Measurements from ENCODE around the gene GARIN5B.
"Not testable (repeated sequence)": the region's sequence is repeated elsewhere in the genome, so short reads cannot be mapped to it uniquely, and the experiment has no call there.

Gene GARIN5B

DNA sequence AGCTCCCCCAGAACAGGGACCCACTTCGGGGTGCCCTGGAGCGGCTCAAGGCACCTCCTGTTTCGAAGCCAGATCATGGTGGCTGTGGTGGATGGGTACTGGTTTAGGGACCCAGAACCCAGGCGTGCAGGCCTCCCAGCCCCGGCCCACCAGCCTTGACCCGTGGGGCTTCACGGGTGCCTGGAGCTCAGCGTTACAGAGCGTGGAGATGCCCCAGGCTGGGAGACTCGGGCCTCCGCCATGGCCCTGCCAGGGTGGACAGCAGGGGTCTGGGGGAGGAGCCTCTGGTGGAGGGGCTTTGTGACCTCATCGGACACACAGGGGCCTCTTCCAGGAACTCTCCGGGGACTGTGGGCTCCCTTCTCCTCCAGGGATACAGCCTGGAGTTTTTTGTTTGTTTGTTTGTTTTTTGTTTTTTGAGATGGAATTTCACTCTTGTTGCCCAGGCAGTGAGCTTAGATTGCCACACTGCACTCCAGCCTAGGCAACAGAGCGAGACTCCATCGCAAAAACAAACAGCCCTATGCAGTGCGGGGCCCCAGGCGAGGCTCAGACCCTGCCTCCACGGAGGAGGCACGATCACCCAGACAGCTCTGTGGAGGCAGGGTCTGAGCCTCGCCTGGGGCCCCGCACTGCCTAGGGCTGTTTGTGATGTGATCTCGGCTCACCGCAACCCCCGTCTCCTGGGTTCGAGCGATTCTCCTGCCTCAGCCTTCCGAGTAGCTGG, at the start of gene GARIN5B:
GARIN5B (minus strand) TSS at position 271 of the 727 bp plus-strand sequence; CDS start at position 77, 194 bp downstream.
- no peak for DNase-seq (ENCODE audit: low spot score)

DNA sequence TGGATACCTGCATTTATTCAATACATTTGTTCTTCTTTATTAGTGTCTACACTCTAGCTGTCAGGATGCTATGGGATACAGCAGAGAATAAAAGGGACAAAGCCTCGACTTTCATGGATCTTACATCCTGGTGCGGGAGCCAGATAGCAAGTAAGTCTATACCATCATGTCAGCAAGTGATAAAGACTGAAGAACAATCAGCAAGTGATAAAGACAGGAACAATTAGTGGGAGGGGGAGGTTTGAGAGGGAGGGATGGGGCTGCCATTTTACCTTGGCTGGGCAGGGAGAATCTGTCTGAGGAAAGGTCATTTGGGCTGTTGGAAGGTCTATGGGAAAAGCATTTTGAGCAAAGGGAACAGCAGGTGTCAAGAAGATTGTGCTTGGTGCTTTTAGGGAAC, 47.1 kb upstream of the GARIN5B start:
- DNase-seq (ENCODE audit: low spot score) = no peak

DNA sequence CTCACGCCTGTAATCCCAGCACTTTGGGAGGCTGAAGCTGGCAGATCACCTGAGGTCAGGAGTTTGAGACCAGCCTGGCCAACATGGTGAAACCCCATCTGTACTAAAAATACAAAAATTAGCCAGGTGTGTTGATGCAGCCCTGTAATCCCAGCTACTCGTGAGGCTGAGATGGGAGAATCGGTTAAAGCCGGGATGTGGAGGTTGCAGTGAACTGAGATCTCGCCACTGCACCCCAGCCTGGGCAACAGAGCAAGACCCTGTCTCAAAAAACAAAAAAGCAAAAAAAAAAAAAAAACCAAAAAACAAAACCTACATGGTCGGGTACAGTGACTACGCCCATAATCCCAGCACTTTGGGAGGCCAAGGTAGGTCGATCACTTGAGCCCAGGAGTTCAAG, 46.1 kb upstream of the GARIN5B start:
- DNase-seq (ENCODE audit: low spot score) = not testable (repeated sequence)

DNA sequence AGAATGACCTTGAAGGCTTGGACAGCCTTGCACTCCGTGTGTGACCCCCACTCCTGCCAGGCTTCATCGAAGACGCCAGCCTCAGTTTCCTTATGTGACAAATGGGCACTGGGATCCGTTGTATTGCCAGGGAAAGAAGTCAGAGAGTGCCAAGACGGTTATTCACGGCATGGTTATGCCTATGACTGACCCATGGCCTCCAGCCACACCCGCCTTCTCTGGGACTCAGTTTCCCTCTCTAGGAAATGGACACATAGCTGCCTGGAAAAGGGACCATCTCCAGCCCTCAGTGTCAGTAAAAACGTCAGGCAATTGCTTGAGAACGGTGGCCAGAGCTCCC, 45.4 kb upstream of the GARIN5B start:
- DNase-seq (ENCODE audit: low spot score) = no peak

DNA sequence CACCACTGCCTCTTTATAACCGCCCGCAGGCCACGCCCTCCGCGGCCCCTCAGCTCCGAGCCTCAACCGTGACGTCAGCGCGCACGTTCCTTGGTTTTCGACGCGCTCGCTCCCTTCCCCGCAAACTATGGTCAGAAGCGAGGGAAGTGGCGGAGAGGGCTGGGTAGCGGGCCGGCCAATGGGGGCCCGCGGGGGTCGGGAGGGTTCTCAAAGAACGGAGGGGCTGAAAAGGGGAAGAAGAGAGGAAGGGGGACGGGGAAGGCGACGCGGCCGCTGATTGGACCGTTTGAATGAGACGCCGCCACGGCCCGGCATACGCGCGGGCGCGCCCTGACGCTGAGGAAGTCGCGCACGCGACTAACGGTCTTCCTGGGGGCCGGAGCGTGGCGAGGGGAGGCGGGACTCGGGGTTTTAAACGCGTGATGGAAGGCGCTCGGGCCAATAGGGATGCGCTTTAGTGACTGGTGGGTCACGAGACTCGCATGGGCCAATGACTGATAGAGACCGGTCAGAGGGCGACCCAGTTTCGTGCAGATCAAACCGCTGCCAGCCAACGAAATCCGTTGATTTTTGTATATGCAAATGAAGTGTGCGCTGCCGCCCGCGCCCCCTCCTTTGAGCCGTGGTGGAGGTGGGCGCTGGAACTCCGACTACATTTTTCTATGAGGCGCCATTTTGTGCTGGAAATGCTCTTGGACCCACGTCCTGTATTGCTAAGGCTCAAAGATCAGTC, 44.9 kb upstream of the GARIN5B start:
- DNase-seq (ENCODE audit: low spot score) = peak; percentile 98

DNA sequence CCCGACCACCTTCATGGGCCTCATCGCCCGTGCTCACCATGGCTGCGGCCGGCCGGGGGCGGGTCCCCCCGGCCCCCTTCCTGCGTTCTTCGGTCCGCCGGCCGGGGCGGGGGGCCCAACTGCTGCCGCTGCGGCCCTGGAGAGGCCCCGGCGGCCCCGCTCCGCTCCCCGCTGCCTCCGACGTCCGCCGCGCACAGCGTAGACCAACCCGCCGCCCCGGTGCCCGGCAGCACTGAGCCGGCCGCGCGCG, 44.4 kb upstream of the GARIN5B start, which contains the start of gene UBE2S:
UBE2S (minus strand) TSS at position 239 of the 250 bp plus-strand sequence; CDS start at position 40, 199 bp downstream.
- DNase-seq (ENCODE audit: low spot score) = not testable (repeated sequence)

DNA sequence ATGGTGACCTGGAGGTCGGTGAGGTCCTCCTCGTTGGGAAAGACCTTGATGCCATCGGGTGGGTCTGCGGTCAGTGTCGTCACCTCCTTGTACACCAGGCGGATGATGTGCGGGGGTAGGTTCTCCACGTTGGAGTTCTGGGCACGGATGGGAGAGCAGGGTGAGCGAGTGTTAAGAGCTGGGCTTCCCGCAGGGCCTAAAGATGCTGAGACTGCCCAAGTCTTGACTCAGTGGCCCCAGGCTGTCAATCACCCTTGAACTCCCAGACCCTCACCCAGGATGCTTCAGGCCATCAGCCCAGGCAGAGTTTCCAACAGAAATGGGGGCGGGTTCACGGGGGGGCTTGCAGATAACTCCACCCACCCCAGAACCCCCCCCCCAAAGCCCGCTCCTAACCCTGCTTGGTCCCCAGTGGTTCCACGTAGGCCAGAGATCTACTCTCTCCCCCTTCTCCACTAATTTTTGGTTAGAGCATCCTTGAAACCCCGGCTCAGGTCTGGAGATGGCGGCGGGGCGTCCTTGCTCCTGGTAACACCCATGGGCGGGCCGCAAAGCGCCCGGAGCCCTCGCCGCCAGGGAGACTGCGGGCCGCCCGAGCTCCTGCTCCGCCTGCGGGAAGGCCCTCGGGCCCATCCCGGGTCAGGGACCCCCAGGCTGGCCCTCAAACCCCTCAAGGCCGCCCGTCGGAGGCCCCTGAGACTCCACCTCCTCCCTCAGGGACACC, 43.9 kb upstream of the GARIN5B start:
- DNase-seq (ENCODE audit: low spot score) = no peak

DNA sequence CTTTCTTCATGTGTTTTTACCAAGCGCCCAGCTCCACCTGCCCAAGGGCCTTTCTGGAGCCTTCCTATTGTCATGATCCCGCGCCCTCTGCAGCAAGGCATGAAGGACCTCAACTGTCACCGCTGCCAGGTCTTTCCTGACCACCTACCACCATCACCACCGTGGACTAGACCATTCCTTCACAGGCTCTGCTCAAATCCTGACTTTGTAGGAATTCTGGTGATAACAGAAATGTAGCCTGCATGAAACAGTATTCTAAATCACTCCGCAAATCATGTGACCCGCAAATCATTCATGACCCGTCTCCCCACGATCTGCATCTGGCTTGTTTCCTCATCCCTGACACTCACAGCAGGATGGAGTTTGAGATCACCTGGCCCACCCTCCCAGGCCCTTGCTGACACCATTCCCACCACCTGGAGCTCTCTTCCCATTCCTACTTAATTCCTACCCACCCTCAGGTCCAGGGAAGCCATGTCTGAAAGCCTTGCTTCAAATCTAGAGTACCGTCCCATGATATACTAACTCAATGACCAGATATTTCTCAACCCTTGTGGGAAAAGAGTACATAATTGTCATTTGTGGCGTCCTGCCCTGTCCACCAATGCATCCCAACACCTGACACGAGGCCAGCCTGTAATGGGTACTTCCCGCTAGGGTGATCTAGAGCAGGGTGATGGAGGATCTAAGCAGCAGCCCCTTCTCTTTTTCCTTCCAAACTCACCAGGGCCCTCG, 43.2 kb upstream of the GARIN5B start:
- DNase-seq (ENCODE audit: low spot score) = no peak

DNA sequence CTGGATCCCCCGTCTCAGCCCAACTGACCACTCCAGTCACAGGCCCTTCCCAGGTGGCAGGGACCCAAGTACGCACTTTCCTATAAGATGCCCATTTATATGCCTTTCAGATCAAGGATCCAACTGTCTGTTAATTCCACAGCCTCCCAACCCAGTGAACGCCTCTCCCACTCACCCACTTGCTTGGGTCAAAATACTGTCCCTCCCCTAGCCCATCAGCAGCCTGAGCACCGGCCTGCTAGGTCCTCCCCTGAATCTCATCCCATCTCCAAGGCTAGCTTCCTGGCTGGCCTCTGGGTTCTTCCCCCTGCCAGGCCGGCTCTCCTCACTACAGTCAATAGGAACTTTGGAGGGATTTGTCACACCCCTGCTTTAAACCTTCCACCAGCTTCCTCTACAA, 42.6 kb upstream of the GARIN5B start:
- DNase-seq (ENCODE audit: low spot score) = no peak

DNA sequence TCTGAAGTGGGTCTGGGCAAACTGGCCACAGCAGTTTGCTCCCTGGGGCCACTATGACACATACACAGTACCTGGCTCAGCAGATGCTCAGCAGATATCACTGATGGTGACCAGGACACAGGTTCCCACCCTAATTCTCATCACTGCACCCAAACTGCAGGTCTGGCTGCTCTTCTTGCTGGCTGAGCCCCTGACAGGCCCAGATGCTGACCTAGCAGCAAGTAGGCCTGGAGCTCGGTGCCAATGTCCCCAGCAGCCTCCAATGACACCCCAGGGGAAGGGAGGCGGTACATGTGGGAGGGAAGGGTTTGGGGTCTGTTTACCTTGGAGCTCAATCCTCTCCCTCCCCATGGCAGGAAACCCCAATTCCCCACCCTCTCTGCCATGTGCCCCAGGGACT, 39.4 kb upstream of the GARIN5B start:
- DNase-seq (ENCODE audit: low spot score) = no peak

DNA sequence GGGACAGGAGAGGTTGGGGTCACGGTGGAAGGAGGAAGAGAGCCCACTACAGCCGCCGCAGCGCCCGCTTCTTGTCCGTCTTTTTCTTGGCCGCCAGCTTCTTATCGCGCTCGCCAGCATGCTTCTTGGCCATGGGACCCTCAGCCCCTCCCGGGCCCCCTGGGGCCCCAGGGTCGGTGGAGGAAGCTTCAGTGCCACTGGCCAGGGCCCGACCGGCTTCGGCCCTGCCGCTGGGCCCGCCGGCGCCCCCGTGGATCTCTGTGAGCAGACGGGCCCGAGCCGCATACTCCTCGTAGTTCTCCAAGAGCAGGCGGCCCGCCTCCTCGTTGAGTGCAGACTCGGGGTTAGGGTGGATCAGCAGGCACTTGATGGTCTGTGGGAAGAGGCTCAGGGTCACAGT, 38.3 kb upstream of the GARIN5B start:
- DNase-seq (ENCODE audit: low spot score) = not testable (repeated sequence)

DNA sequence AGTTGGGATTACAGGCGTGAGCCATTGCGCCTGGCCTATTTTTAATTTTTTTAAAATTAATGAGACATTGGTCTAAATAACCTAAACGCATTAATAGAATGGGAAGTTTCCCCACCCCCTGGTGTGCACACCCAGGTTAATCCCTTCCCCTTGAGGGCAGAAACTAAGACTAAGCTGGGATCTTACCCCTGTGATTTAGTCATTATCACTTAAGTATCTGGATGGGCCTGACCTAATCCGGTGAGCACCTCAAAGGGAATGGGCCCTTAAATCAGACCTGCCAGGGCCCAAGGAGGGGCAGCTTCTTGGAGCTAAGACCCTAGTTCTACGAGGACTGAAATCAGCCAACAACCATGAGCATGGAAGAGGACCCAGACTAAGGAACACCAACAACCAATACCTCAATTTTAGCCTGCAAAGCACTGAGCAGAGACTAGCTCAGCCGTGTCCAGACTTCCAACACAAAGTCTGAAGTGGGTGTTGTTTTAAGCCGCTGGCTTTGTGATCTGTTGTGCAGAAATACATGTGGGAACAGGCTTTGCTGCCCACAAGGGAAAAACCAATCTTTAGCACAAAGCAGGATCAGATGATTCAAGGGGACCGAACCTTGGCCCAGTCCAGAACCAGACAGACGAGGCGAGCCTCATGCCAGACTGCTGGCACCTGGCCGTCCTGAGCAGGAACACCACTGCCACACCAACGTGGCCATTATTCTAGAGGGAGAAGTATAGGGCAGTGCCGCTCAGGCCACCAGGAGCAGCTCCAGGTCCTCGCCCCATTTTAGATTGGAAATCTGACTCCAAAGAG, 37.4 kb upstream of the GARIN5B start:
- no peak for DNase-seq (ENCODE audit: low spot score)

DNA sequence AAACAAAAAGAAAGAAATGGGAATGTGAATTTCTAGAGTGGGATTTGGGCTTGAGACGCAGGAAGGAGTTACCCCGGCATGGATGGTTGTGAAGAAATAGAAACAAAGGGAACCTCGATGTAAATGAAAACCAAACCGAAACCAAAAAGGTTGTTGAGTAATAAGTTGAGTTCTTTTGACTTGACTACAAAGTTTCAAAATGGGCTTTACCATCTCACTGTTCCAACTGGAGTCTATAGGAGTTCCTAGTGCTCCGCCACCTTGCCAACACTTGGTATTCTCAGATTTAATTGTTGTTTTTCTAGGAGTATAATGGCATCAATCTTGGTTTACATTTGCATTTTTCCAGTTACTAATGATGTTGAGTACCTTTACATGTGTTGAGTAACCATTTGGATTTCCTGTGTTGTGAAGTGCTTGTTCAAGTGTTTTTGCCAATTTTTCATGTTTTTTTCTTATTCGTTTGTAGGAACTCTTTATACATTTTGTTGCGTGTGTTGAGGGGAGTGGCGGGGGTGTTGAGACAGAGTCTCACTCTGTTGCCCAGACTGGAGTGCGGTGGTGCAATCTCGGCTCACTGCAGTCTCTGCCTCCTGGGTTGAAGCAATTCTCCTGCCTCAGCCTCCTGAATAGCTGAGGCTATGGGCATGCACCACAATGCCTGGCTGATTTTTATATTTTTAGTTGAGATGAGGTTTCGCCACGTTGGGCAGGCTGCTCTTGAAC, 35.3 kb upstream of the GARIN5B start:
- no peak for DNase-seq (ENCODE audit: low spot score)

DNA sequence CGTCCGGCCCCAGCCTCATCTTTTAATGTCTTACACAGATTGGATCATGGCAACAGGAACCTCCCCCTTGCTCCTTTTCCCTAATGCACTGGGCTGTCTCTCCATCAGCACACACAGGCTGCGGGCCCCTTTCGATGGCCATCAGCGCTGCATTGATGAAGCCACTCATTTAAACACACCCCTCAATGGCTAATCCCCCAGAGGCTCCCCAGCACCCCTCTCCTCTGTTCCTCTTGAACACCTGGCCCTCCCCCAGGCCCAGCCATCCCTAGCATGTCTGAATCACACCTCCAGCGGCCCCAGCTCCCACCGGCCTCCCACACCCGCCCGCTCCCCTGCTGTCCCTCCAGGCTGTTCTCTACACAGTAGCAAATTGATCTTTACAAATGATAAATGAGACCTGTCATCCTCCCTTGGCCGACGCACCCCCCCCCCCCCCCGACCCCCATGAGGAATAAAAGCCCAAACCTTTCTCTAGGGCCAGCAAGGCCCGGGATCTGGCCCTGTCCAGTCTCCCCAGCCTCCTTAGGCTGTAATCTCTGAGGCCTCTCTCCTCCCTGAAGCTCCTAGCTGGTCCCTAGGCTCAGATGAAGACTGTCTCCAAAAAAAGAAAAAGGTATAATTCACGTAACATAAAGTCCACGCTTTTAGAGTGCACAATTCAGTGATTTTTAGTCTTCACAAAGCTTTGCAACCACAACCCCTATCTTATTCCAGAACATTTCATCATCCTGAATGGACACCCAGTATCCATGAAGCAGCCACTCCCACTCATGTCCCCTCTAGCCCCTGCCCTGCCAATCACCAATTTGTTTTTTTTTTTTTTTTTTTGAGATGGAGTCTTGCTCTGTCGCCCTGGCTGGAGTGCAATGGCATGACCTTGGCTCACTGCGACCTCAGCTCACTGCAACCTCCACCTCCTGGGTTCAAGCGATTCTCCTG, 30.0 kb upstream of the GARIN5B start:
- no peak for DNase-seq (ENCODE audit: low spot score)

DNA sequence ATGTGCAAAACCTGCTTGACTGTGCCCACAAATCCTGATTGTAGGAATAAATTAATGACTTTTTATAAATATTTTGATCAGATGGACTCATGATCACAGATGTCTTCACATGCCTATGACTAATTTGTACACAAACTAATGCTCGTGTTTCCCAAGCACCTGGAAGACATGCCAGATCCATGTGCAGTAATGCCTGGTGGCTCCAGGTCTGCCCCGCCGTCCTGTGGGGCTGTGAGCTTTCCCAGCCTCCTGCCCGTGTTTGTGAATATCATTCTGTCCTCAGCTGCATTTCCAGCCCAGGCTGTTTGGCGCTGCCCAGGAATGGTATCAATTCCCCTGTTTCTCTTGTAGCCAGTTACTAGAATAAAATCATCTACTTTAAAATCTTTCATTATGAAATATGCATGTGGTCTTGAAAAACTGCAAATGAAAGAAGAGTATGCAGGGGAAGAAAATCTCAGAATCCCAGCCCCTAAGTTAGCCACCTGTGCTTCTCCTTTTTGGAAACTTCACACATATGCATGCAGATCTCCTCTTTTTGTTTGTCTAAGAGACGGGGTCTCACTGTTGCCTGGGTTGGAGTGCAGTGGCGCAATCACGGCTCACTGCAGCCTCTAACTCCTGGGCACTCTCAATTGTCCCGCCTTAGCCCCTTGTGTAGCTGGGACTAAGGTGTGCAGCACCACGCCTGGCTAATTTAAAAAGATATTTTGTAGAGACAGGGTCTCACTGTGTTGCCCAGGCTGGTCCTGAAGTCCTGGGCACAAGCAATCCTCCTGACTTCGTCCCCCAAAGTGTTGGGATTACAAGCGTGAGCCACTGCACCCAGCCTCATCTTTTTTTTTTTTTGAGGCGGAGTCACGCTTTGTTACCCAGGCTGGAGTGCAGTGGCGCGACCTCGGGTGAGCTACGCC, 28.9 kb upstream of the GARIN5B start:
- DNase-seq (ENCODE audit: low spot score) = no peak

DNA sequence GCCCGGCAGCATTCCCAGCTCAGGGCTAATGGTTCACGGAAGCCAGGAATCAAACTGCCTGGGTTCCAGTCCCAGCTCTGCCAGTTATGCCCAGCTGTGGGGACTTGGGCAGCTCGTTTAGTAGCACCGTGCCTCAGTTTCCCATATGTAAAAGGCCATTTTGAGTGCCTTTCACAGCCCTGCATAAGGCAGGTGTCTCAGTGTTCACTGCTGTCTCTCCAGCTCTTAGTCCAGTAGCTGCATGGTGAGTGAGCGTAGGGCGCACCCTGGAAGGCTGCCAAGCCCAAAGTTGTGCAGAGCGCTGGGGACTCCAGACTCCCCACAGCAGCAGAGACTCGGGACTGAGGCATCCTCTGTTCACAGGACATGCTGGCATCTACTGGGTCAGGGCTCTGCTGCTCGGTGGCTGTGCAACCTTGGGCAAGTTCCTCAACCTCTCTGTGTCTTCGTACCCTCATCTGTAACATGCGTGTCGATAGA, 28.2 kb upstream of the GARIN5B start:
- DNase-seq (ENCODE audit: low spot score) = no peak

DNA sequence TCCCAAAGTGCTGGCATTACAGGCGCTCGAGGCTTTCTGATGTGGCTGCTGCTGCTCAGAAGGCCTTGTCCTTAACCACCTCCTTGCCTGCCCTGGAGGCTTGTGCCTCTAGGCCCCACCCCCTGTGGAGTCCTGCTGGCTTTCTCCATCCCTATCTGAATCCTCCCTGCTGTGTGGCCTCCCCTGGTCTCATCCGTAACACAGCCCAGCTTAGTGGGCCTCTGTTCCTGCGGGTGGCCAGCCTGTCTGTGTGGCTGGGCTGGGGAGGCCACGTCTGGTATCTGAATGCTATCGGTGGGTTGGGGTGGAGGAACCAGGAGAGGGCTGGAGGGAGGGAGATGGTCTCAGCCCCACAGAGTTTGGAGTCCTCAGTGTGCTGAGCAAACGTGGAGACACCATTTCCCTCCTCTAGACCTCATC, 27.4 kb upstream of the GARIN5B start:
- DNase-seq (ENCODE audit: low spot score) = no peak

Data from CD4-positive, alpha-beta T cell treated with Interleukin-15 for 4 hours (primary cell).